Liver (tissue), 3 donors: ENCODE data around the gene CACNA1C.

Experiments used
- EGR1 ChIP-seq, 2 donors: IDR thresholded peaks; 2 replicates each; pipeline ENCODE4 v1.6.1; 2016 to 2018; ENCODE audit warnings: antibody characterized with exemption in 2 of 2, low read depth in 2 of 2
- FOXA1 ChIP-seq: IDR thresholded peaks from 2 replicates; pipeline ENCODE4 v1.6.1; 2016; ENCODE audit warnings: antibody characterized with exemption
- FOXA2 ChIP-seq: IDR thresholded peaks from 2 replicates; pipeline ENCODE4 v1.6.1; 2016; ENCODE audit warnings: antibody characterized with exemption
- GABPA ChIP-seq, 2 donors: IDR thresholded peaks in 1 of 2; conservative IDR thresholded peaks in 1 of 2; 2 replicates each; pipeline ENCODE4 v1.6.1; 2016; ENCODE audit warnings: antibody characterized with exemption in 2 of 2, mild to moderate bottlenecking in 1 of 2, moderate library complexity in 1 of 2
- JUND ChIP-seq, 2 donors: IDR thresholded peaks; 2 replicates each; pipeline ENCODE4 v1.6.1; 2016; ENCODE audit warnings: antibody characterized with exemption in 2 of 2
- RAD21 ChIP-seq, 2 donors: IDR thresholded peaks; 2 replicates each; pipeline ENCODE4 v1.6.1; 2016; ENCODE audit warnings: antibody characterized with exemption in 2 of 2, mild to moderate bottlenecking in 2 of 2
- SP1 ChIP-seq: IDR thresholded peaks from 2 replicates; pipeline ENCODE4 v1.6.1; 2018; ENCODE audit warnings: antibody characterized with exemption, mild to moderate bottlenecking
- TAF1 ChIP-seq: conservative IDR thresholded peaks from 2 replicates; pipeline ENCODE4 v1.6.1; 2016; ENCODE audit warnings: antibody characterized with exemption, mild to moderate bottlenecking
- TF ChIP-seq, protein P1 (sequence below): fragments of 150-350 bp; IDR thresholded peaks from 2 replicates; pipeline ENCODE4 v1.5.1; 2017; ENCODE audit warnings: improper control_type of control experiment, low read depth, low read length; ENCODE audit not compliant: missing input control
- TF ChIP-seq, protein P2 (sequence below): IDR thresholded peaks from 2 replicates; pipeline ENCODE4 v1.6.1; 2016; ENCODE audit warnings: antibody characterized with exemption, mild to moderate bottlenecking
- TF ChIP-seq, protein P3 (sequence below): IDR thresholded peaks from 2 replicates; pipeline ENCODE4 v1.6.1; 2016; ENCODE audit warnings: antibody characterized with exemption
- TF ChIP-seq, protein P4 (sequence below): IDR thresholded peaks from 2 replicates; pipeline ENCODE4 v1.6.1; 2016; ENCODE audit warnings: antibody characterized with exemption
- TF ChIP-seq, protein P5 (sequence below): IDR thresholded peaks from 2 replicates; pipeline ENCODE4 v1.6.1; 2016; ENCODE audit warnings: antibody characterized with exemption
- donor health status: healthy.
- donor health status: healthy.

DNA sequence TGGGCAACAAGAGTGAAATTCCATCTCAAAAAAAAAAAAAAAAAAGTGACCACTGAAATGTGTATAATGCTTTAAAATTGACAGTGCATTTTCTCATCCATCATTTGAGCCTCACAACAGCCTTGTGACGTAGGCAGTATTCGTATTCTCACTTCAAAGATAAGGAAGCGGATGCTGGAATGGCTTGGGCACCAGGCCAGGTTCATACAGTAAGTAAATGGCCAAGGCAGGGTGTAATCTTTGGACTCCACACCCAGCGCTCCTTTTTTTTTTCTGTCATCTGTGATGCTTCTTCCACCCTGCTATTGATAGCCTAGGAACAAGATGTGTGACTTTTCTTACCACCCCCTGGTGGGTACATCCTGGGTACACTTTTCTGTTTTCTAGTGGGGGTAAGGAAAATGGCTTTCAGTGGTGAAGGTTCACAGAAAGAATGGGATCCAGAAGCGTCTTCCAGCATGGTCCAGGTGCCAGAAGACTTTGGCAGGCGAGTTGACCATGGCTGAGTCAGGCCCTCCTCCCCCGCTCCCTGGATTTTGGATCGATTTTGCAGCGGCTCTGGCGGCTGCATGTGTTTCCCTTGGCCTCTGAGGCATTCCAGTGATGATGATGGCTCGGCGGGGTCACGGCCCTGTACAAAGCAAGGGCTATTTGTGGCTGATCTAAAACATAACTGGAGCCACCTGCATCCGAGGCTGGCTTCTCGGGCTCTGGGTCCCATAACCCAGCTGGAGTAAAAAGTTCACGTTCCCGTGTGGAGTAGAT is 110.6 kb downstream of the CACNA1C start:
- TF ChIP-seq FOXA1 (no peak), JUND (IDR thresholded peaks at IDR 0.05) (peak in 1 of 2 donors; percentile 49), FOXA2 (no peak), EGR1 (IDR thresholded peaks at IDR 0.05; ENCODE audit: low read depth in 2 of 2) (peak in 1 of 2 donors; percentile 62), GABPA (IDR thresholded peaks at IDR 0.05 in 1 of 2, conservative IDR thresholded peaks at IDR 0.05 in 1 of 2) (no peak), RAD21 (IDR thresholded peaks at IDR 0.05) (peak in 1 of 2 donors; percentile 2), SP1 (peak; percentile 18), TAF1 (no peak)
- TF ChIP-seq, protein P1, sequence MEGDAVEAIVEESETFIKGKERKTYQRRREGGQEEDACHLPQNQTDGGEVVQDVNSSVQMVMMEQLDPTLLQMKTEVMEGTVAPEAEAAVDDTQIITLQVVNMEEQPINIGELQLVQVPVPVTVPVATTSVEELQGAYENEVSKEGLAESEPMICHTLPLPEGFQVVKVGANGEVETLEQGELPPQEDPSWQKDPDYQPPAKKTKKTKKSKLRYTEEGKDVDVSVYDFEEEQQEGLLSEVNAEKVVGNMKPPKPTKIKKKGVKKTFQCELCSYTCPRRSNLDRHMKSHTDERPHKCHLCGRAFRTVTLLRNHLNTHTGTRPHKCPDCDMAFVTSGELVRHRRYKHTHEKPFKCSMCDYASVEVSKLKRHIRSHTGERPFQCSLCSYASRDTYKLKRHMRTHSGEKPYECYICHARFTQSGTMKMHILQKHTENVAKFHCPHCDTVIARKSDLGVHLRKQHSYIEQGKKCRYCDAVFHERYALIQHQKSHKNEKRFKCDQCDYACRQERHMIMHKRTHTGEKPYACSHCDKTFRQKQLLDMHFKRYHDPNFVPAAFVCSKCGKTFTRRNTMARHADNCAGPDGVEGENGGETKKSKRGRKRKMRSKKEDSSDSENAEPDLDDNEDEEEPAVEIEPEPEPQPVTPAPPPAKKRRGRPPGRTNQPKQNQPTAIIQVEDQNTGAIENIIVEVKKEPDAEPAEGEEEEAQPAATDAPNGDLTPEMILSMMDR, result no peak
- TF ChIP-seq, protein P2, sequence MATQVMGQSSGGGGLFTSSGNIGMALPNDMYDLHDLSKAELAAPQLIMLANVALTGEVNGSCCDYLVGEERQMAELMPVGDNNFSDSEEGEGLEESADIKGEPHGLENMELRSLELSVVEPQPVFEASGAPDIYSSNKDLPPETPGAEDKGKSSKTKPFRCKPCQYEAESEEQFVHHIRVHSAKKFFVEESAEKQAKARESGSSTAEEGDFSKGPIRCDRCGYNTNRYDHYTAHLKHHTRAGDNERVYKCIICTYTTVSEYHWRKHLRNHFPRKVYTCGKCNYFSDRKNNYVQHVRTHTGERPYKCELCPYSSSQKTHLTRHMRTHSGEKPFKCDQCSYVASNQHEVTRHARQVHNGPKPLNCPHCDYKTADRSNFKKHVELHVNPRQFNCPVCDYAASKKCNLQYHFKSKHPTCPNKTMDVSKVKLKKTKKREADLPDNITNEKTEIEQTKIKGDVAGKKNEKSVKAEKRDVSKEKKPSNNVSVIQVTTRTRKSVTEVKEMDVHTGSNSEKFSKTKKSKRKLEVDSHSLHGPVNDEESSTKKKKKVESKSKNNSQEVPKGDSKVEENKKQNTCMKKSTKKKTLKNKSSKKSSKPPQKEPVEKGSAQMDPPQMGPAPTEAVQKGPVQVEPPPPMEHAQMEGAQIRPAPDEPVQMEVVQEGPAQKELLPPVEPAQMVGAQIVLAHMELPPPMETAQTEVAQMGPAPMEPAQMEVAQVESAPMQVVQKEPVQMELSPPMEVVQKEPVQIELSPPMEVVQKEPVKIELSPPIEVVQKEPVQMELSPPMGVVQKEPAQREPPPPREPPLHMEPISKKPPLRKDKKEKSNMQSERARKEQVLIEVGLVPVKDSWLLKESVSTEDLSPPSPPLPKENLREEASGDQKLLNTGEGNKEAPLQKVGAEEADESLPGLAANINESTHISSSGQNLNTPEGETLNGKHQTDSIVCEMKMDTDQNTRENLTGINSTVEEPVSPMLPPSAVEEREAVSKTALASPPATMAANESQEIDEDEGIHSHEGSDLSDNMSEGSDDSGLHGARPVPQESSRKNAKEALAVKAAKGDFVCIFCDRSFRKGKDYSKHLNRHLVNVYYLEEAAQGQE, result no peak
- TF ChIP-seq, protein P3, sequence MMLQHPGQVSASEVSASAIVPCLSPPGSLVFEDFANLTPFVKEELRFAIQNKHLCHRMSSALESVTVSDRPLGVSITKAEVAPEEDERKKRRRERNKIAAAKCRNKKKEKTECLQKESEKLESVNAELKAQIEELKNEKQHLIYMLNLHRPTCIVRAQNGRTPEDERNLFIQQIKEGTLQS, result no peak
- TF ChIP-seq, protein P4, sequence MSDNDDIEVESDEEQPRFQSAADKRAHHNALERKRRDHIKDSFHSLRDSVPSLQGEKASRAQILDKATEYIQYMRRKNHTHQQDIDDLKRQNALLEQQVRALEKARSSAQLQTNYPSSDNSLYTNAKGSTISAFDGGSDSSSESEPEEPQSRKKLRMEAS, result peak; percentile 22
- TF ChIP-seq, protein P5, sequence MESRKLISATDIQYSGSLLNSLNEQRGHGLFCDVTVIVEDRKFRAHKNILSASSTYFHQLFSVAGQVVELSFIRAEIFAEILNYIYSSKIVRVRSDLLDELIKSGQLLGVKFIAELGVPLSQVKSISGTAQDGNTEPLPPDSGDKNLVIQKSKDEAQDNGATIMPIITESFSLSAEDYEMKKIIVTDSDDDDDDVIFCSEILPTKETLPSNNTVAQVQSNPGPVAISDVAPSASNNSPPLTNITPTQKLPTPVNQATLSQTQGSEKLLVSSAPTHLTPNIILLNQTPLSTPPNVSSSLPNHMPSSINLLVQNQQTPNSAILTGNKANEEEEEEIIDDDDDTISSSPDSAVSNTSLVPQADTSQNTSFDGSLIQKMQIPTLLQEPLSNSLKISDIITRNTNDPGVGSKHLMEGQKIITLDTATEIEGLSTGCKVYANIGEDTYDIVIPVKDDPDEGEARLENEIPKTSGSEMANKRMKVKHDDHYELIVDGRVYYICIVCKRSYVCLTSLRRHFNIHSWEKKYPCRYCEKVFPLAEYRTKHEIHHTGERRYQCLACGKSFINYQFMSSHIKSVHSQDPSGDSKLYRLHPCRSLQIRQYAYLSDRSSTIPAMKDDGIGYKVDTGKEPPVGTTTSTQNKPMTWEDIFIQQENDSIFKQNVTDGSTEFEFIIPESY, result no peak
